GM23338 (cell line): ENCODE measurements around the gene GTSE1. TPM values are rescaled to one million over a fixed set of nuclear protein-coding genes. Genes with fewer than 3 reads are reported as not detected.

Experiments used
- ATAC-seq: fragments of 200-7000 bp; cut with Tn5 transposase; 3 replicates; pipeline ENCODE4 v1.9.1; 2020
- DNase-seq: peaks from one replicate; pipeline ENCODE4 v3.0.0-alpha.2; 2015; ENCODE audit warnings: low spot score
- H2AFZ ChIP-seq: fragments of 200-600 bp; sonication (generic); 2 replicates; pipeline ENCODE4 v1.8.0; 2016; ENCODE audit warnings: antibody characterized with exemption, mild to moderate bottlenecking, moderate library complexity
- H3F3A ChIP-seq: fragments of 200-600 bp; sonication (generic); replicated peaks from 2 replicates; pipeline ENCODE4 v1.8.0; 2017; ENCODE audit warnings: antibody characterized with exemption, mixed run types, low read depth
- H3K27ac ChIP-seq: fragments of 200-600 bp; sonication (generic); 2 replicates; pipeline ENCODE4 v1.6.1; 2016; ENCODE audit warnings: low read depth
- H3K27me3 ChIP-seq: fragments of 200-600 bp; sonication (generic); 2 replicates; pipeline ENCODE4 v1.8.0; 2016; ENCODE audit warnings: mild to moderate bottlenecking, mixed run types, moderate library complexity; ENCODE audit not compliant: insufficient read depth
- H3K36me3 ChIP-seq: fragments of 200-600 bp; sonication (generic); 2 replicates; pipeline ENCODE4 v1.8.0; 2016; ENCODE audit warnings: mild to moderate bottlenecking; ENCODE audit not compliant: insufficient read depth
- H3K4me1 ChIP-seq: fragments of 200-600 bp; sonication (generic); 2 replicates; pipeline ENCODE4 v1.8.0; 2016; ENCODE audit warnings: mild to moderate bottlenecking, moderate library complexity; ENCODE audit not compliant: insufficient read depth
- H3K4me2 ChIP-seq: fragments of 200-600 bp; sonication (generic); 2 replicates; pipeline ENCODE4 v1.7.1; 2017; ENCODE audit warnings: mixed run types
- H3K4me3 ChIP-seq: fragments of 200-600 bp; sonication (generic); 2 replicates; pipeline ENCODE4 v1.6.1; 2016; ENCODE audit warnings: mixed run types
- H3K79me2 ChIP-seq: fragments of 200-600 bp; sonication (generic); replicated peaks from 2 replicates; pipeline ENCODE4 v1.8.0; 2017; ENCODE audit warnings: mild to moderate bottlenecking; ENCODE audit not compliant: insufficient read depth
- H3K9me2 ChIP-seq: fragments of 200-600 bp; sonication (generic); 2 replicates; pipeline ENCODE4 v1.8.0; 2017; ENCODE audit not compliant: insufficient read depth
- H4K20me1 ChIP-seq: fragments of 200-600 bp; sonication (generic); replicated peaks from 2 replicates; pipeline ENCODE4 v1.8.0; 2017; ENCODE audit warnings: mild to moderate bottlenecking; ENCODE audit not compliant: insufficient read depth
- H3K27ac Mint-ChIP-seq: 2 replicates; pipeline ENCODE4 v1.8.0; 2020; ENCODE audit warnings: inconsistent platforms, mild to moderate bottlenecking, moderate library complexity, mixed read lengths
- H3K27me3 Mint-ChIP-seq: 3 replicates; pipeline ENCODE4 v1.8.0; 2022; ENCODE audit warnings: low read depth, mild to moderate bottlenecking, moderate library complexity, mixed read lengths, inconsistent platforms; ENCODE audit not compliant: insufficient read depth, poor library complexity
- H3K36me3 Mint-ChIP-seq: 3 replicates; pipeline ENCODE4 v1.8.0; 2021; ENCODE audit warnings: low read depth, mild to moderate bottlenecking, inconsistent platforms, moderate library complexity, mixed read lengths
- H3K4me1 Mint-ChIP-seq: 3 replicates; pipeline ENCODE4 v1.8.0; 2020; ENCODE audit warnings: mild to moderate bottlenecking, inconsistent platforms, mixed read lengths
- H3K4me3 Mint-ChIP-seq: 3 replicates; pipeline ENCODE4 v1.8.0; 2021; ENCODE audit warnings: moderate library complexity, mild to moderate bottlenecking, inconsistent platforms, mixed read lengths
- H3K9me3 Mint-ChIP-seq: 3 replicates; pipeline ENCODE4 v1.8.0; 2020; ENCODE audit warnings: moderate library complexity, mild to moderate bottlenecking, inconsistent platforms, mixed read lengths
- CREB1 ChIP-seq: fragments of 250-450 bp; sonication (Bioruptor Pico); IDR thresholded peaks from 2 replicates; pipeline ENCODE4 v1.5.0; 2020; ENCODE audit warnings: low read depth, mild to moderate bottlenecking, moderate library complexity
- ETS1 ChIP-seq: IDR thresholded peaks from 2 replicates; pipeline ENCODE4 v1.6.1; 2016; ENCODE audit warnings: antibody characterized with exemption
- EZH2 ChIP-seq: fragments of 200-600 bp; sonication (generic); IDR thresholded peaks from one replicate; pipeline ENCODE4 v1.8.0; 2017; ENCODE audit warnings: antibody characterized with exemption, mild to moderate bottlenecking, low read depth; ENCODE audit not compliant: unreplicated experiment
- EZH2phosphoT487 ChIP-seq: fragments of 200-600 bp; sonication (generic); IDR thresholded peaks from one replicate; pipeline ENCODE4 v1.8.1; 2018; ENCODE audit warnings: antibody characterized with exemption; ENCODE audit not compliant: unreplicated experiment
- JUNB ChIP-seq: IDR thresholded peaks from one replicate; pipeline ENCODE4 v1.6.1; 2016; ENCODE audit warnings: antibody characterized with exemption; ENCODE audit not compliant: unreplicated experiment
- NANOG ChIP-seq: IDR thresholded peaks from 2 replicates; pipeline ENCODE4 v1.6.1; 2016; ENCODE audit warnings: antibody characterized with exemption, borderline replicate concordance
- POLR2AphosphoS5 ChIP-seq: IDR thresholded peaks from 2 replicates; pipeline ENCODE4 v1.6.1; 2016; ENCODE audit warnings: antibody characterized with exemption, low read depth
- REST ChIP-seq: IDR thresholded peaks from one replicate; pipeline ENCODE4 v1.6.1; 2018; ENCODE audit warnings: antibody characterized with exemption; ENCODE audit not compliant: unreplicated experiment
- STAT1 ChIP-seq: IDR thresholded peaks from one replicate; pipeline ENCODE4 v1.6.1; 2016; ENCODE audit warnings: antibody characterized with exemption; ENCODE audit not compliant: unreplicated experiment
- ZNF114 ChIP-seq: fragments of 250-450 bp; sonication (Bioruptor Pico); IDR thresholded peaks from 2 replicates; pipeline ENCODE4 v1.5.0; 2020; ENCODE audit warnings: mild to moderate bottlenecking, moderate library complexity
- ZNF331 ChIP-seq: fragments of 250-450 bp; sonication (Bioruptor Pico); IDR thresholded peaks from 2 replicates; pipeline ENCODE4 v1.5.0; 2020; ENCODE audit warnings: low read depth, mild to moderate bottlenecking, moderate library complexity
- polyA plus RNA-seq: library from polyadenylated mRNA; unstranded; fragments of >200 nt; fragmentation: Nextera tagmentation; extraction: Ambion mirVana; gene quantifications from 2 replicates; pipeline ENCODE4 v1.2.1, GENCODE V29; 2016
- total RNA-seq: library from RNA; depleted of rRNA; stranded (reverse); fragments of >200 nt; shearing (Covaris generic); gene quantifications from 2 replicates; pipeline ENCODE4 v1.2.3, GENCODE V29; 2014
- TF ChIP-seq, protein P1 (sequence below), 2 experiments: fragments of 200-600 bp in 1 of 2; sonication (generic) in 1 of 2; conservative IDR thresholded peaks; 2 replicates each; pipeline versions ENCODE4 v1.5.1 to v1.6.1; 2016 to 2017; ENCODE audit warnings: antibody characterized with exemption in 2 of 2, low read depth in 2 of 2, mild to moderate bottlenecking in 2 of 2, moderate library complexity in 1 of 2
- TF ChIP-seq, protein P2 (sequence below): fragments of 250-450 bp; sonication (Bioruptor Pico); IDR thresholded peaks from 2 replicates; pipeline ENCODE4 v1.5.0; 2020; ENCODE audit warnings: mild to moderate bottlenecking, moderate library complexity

Gene GTSE1
- total and polyA plus RNA-seq, 2 experiments from 2014 or later, result 26.3 to 28.6 TPM

GRCh38 chr22:46329616-46330015 lies 32.9 kb downstream of the GTSE1 start:
- peaks cover 45% of the 10 kb centered on the region for H3K36me3 Mint-ChIP-seq
- H3K4me3 ChIP-seq, result no peak overlapping the region
- no peak overlapping the region for H3K4me2 ChIP-seq
- H3K27me3 ChIP-seq, result no peaks in the 10 kb centered on the region
- ATAC-seq (no peak), DNase-seq (no peak)
- no peaks in the 10 kb centered on the region for H3K9me3 Mint-ChIP-seq
- H3F3A ChIP-seq, result no peaks in the 10 kb centered on the region
- no peaks in the 10 kb centered on the region for H3K9me2 ChIP-seq
- no peak overlapping the region for H3K27ac Mint-ChIP-seq
- TF ChIP-seq EZH2phosphoT487, result no peak
- no peak for TF ChIP-seq NANOG
- TF ChIP-seq ZNF114 (CRISPR knock-in tag), result no peak
- no peak for TF ChIP-seq ZNF331
- TF ChIP-seq POLR2AphosphoS5, result no peak
- no peak for TF ChIP-seq REST
- no peak for TF ChIP-seq ETS1
- TF ChIP-seq, protein P1, sequence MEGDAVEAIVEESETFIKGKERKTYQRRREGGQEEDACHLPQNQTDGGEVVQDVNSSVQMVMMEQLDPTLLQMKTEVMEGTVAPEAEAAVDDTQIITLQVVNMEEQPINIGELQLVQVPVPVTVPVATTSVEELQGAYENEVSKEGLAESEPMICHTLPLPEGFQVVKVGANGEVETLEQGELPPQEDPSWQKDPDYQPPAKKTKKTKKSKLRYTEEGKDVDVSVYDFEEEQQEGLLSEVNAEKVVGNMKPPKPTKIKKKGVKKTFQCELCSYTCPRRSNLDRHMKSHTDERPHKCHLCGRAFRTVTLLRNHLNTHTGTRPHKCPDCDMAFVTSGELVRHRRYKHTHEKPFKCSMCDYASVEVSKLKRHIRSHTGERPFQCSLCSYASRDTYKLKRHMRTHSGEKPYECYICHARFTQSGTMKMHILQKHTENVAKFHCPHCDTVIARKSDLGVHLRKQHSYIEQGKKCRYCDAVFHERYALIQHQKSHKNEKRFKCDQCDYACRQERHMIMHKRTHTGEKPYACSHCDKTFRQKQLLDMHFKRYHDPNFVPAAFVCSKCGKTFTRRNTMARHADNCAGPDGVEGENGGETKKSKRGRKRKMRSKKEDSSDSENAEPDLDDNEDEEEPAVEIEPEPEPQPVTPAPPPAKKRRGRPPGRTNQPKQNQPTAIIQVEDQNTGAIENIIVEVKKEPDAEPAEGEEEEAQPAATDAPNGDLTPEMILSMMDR (conservative IDR thresholded peaks at IDR 0.05; ENCODE audit: low read depth in 2 of 2), result no peak
- TF ChIP-seq STAT1, result no peak
- TF ChIP-seq CREB1 (CRISPR knock-in tag), result no peak
- TF ChIP-seq JUNB, result no peak
- TF ChIP-seq, protein P2, sequence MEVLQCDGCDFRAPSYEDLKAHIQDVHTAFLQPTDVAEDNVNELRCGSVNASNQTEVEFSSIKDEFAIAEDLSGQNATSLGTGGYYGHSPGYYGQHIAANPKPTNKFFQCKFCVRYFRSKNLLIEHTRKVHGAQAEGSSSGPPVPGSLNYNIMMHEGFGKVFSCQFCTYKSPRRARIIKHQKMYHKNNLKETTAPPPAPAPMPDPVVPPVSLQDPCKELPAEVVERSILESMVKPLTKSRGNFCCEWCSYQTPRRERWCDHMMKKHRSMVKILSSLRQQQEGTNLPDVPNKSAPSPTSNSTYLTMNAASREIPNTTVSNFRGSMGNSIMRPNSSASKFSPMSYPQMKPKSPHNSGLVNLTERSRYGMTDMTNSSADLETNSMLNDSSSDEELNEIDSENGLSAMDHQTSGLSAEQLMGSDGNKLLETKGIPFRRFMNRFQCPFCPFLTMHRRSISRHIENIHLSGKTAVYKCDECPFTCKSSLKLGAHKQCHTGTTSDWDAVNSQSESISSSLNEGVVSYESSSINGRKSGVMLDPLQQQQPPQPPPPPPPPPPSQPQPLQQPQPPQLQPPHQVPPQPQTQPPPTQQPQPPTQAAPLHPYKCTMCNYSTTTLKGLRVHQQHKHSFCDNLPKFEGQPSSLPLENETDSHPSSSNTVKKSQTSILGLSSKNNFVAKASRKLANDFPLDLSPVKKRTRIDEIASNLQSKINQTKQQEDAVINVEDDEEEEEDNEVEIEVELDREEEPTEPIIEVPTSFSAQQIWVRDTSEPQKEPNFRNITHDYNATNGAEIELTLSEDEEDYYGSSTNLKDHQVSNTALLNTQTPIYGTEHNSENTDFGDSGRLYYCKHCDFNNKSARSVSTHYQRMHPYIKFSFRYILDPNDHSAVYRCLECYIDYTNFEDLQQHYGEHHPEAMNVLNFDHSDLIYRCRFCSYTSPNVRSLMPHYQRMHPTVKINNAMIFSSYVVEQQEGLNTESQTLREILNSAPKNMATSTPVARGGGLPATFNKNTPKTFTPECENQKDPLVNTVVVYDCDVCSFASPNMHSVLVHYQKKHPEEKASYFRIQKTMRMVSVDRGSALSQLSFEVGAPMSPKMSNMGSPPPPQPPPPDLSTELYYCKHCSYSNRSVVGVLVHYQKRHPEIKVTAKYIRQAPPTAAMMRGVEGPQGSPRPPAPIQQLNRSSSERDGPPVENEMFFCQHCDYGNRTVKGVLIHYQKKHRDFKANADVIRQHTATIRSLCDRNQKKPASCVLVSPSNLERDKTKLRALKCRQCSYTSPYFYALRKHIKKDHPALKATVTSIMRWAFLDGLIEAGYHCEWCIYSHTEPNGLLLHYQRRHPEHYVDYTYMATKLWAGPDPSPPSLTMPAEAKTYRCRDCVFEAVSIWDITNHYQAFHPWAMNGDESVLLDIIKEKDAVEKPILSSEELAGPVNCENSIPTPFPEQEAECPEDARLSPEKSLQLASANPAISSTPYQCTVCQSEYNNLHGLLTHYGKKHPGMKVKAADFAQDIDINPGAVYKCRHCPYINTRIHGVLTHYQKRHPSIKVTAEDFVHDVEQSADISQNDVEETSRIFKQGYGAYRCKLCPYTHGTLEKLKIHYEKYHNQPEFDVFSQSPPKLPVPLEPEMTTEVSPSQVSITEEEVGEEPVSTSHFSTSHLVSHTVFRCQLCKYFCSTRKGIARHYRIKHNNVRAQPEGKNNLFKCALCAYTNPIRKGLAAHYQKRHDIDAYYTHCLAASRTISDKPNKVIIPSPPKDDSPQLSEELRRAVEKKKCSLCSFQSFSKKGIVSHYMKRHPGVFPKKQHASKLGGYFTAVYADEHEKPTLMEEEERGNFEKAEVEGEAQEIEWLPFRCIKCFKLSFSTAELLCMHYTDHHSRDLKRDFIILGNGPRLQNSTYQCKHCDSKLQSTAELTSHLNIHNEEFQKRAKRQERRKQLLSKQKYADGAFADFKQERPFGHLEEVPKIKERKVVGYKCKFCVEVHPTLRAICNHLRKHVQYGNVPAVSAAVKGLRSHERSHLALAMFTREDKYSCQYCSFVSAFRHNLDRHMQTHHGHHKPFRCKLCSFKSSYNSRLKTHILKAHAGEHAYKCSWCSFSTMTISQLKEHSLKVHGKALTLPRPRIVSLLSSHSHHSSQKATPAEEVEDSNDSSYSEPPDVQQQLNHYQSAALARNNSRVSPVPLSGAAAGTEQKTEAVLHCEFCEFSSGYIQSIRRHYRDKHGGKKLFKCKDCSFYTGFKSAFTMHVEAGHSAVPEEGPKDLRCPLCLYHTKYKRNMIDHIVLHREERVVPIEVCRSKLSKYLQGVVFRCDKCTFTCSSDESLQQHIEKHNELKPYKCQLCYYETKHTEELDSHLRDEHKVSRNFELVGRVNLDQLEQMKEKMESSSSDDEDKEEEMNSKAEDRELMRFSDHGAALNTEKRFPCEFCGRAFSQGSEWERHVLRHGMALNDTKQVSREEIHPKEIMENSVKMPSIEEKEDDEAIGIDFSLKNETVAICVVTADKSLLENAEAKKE (CRISPR knock-in tag), result no peak
- no peak for TF ChIP-seq EZH2
- no peaks in the 10 kb centered on the region for H3K4me1 ChIP-seq
- H3K27me3 Mint-ChIP-seq, result peaks cover 6% of the 10 kb centered on the region
- H3K36me3 ChIP-seq, result peaks cover 14% of the 10 kb centered on the region
- H2AFZ ChIP-seq, result no peak overlapping the region
- no peak overlapping the region for H3K4me3 Mint-ChIP-seq
- no peaks in the 10 kb centered on the region for H3K79me2 ChIP-seq
- no peaks in the 10 kb centered on the region; the same call in 1 of the 2 replicates for H4K20me1 ChIP-seq
- peaks cover 5% of the 10 kb centered on the region; the same call in 1 of the 3 replicates for H3K4me1 Mint-ChIP-seq
- H3K27ac ChIP-seq, result no peak overlapping the region
